WI38 (cell line): ENCODE results near the gene VIPR2.

Source experiments
- H3K4me3 ChIP-seq: 2 replicates; pipeline ENCODE4 v1.5.1; 2011; ENCODE audit warnings: low read depth, mild to moderate bottlenecking, control low read depth, low read length
- TF ChIP-seq, protein P1 (sequence below): IDR thresholded peaks from 2 replicates; pipeline ENCODE4 v1.5.1; 2012; ENCODE audit warnings: low read depth, mild to moderate bottlenecking, control low read depth, low read length

Gene VIPR2

DNA sequence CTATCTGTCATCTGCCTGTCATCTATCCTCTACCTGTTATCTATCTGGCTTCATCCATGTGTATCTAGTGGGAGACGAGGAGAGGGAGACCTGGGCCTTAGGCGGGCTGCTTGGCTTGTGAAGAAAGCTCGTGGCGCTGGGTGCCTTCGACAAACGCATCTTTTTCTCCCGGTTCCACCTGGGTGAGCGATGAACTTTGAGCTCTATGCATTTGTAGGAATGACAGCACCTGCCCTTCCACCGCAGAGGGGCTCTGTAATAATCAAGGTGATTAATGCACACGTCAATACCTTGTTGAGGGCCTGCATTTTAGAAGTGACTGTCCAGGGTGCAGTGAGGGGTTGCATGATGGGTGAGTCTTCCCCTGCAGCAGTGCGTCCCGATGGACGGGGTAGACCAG, 2.6 kb upstream of the VIPR2 start:
- TF ChIP-seq, protein P1, sequence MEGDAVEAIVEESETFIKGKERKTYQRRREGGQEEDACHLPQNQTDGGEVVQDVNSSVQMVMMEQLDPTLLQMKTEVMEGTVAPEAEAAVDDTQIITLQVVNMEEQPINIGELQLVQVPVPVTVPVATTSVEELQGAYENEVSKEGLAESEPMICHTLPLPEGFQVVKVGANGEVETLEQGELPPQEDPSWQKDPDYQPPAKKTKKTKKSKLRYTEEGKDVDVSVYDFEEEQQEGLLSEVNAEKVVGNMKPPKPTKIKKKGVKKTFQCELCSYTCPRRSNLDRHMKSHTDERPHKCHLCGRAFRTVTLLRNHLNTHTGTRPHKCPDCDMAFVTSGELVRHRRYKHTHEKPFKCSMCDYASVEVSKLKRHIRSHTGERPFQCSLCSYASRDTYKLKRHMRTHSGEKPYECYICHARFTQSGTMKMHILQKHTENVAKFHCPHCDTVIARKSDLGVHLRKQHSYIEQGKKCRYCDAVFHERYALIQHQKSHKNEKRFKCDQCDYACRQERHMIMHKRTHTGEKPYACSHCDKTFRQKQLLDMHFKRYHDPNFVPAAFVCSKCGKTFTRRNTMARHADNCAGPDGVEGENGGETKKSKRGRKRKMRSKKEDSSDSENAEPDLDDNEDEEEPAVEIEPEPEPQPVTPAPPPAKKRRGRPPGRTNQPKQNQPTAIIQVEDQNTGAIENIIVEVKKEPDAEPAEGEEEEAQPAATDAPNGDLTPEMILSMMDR = no peak
- H3K4me3 ChIP-seq = no peak overlapping the region

DNA sequence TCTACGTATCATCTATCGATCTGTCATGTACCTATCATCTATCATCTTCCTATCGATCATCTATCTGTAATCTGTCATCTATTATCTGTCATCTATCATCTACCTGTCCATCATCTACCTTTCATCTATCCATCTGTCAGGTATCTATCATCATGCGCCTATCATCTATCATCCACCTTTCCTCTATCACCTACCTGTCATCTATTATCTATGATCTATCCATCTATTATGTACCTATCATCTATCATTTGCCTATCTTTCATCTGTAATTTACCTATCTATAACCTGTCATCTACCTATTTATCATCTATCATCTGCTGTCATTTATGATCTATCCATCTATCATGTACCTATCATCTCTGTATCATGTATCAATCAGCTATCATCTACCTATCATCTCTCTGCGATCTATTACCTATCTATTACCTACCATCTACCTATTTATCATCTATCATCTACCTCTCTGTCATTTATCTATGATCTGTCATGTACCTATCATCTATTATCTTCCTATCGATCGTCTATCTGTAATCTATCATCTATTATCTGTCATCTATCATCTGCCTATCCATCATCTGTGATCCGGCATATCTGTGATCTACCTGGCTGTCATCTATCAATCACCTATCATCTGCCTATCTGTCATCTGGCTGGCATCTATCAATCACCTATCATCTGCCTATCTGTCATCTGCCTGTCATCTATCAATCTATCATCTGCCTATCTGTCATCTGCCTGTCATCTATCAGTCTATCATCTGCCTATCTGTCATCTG, 1.6 kb upstream of the VIPR2 start:
- TF ChIP-seq, protein P1 = no peak
- H3K4me3 ChIP-seq = no peak overlapping the region

GRCh38 chr7:159145490-159145855, 806 bp upstream of the VIPR2 start:
- TF ChIP-seq, protein P1 = no peak

DNA sequence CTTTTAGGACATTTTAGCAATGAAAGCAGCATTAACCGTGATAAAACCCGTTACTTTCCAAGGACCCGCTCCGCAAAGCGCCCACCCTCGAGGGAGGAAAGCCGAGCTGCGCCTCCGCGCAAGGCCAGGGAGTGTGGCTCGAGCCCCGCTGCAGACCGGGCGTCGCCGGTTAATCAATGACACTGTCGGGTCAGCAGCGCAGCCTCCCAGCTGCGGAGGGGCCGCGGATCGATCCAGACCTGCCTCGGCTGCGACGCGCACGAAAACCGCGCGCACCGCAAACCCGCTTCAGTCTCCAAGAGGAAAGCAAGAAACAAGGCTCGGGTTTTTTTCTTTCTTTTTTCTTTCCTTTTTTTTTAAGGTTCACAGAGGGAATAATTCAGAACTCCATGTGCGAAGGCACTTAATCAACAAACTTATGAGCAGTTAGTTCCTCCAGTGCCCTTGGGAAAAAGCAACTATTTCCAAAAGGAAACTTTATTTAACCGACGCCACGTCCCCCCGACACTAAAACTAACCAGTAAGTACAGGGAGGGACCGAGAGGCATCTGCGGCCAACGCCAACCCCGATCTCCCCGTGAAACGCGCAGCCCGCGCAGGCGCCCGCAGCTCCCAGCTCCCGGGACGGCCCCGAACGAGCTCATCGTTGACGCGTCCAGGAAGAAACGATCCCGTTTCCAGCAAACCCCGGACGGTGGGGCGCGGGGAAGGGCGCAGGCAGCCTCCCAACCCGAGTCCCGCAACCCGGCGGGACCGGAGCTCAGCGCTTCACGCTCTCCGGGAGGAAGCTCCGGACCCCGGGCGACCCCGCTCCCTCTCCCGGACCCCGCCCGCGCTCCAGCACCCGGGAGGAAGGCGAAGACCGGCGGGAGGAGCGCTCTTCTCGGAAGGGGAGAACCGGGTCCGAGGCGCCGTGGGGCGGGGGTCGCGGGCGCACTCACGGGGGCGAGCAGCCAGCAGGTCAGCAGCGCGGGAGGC, 598 bp downstream of the VIPR2 start:
- no peak overlapping the region for H3K4me3 ChIP-seq

More at GRCh38 chr7:159145490-159145855, 806 bp upstream of the VIPR2 start:
- no peak overlapping the region for H3K4me3 ChIP-seq

DNA sequence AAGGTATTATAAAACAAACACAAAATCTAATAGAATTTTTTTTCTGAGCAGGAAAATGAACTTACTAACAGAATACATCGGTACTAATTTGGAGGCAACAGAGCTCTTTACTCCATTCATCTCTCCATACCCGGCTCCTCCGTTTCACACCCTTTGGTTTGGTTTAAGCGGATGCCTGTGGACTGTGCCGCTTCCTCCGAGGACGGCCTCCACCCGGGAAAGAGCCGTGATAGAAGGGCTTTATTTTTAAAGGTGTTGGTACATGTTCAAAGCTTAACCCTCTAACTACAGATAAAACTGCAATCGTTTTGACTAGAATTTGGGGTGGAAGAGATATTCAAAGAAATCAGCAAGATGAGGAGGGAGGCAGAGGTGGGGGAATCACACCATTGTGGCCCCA, 1.9 kb downstream of the VIPR2 start:
- H3K4me3 ChIP-seq = no peak overlapping the region
- TF ChIP-seq, protein P1 = no peak

More for the DNA sequence above, 598 bp downstream of the VIPR2 start:
- TF ChIP-seq, protein P1 = no peak

DNA sequence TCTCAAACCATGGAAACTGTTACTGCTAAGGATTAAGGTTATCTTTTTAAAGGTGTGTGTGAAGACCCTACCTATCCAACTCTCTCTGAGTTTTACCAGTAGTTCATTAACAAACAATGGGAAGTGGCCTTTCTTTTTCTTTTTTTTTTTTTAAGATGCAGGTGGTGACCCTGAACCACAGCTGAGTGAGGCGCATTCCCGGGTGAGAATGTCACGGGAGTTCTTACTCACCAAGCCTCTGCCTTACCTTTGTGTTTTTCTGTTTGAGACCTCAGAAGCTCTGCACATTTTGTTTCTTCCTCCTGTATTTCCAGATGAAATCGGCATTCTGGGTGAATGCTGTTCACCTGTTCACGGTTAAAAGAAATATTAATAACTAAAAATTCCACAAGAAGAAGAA, 2.5 kb downstream of the VIPR2 start:
- TF ChIP-seq, protein P1 = no peak
- H3K4me3 ChIP-seq = no peak overlapping the region

GRCh38 chr7:159141660-159142059, 3.0 kb downstream of the VIPR2 start:
- H3K4me3 ChIP-seq = no peak overlapping the region
- TF ChIP-seq, protein P1 = no peak
